ENCODE data around the gene FSIP1. TPM values are rescaled to one million over a fixed set of nuclear protein-coding genes. Genes with fewer than 3 reads are reported as not detected.

The FSIP1 gene
- total RNA-seq, 1 experiment from 2014 or later, result 0.61 TPM

DNA sequence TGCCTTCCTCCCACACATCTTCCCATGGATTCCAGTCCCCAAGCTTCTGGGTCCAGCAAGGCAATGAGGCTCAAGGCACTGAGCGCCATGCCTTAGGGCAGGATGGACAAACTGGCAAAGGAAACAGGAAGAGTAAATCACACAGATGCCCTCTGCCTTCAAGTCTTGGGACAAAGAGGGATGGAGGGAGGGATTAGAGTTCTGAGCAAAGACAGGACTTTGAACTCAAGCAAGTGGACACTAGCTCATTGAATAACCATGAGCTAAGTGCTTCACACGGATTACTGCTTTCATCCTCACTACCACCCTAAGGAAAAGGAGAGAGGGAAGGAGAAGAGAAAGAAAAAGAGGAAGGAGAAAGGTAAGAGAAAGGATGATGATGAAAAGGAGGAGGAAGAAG is 209.4 kb downstream of the FSIP1 start:
- no peaks in the 10 kb centered on the region for H3K4me1 Mint-ChIP-seq
- ATAC-seq (no peak), DNase-seq (ENCODE audit: low spot score) (no peak)
- ChIA-PET CTCF (interaction anchor here (1.2 kb wide), 1 partner anchor 17 kb away, joined by 4 read pairs; no protein-coding TSS in a partner anchor), POLR2A (no interaction called here)
- peaks cover 2% of the 10 kb centered on the region for H3K27me3 Mint-ChIP-seq (ENCODE audit: low read depth)
- TF ChIP-seq TEAD1 (CRISPR knock-in tag; IDR thresholded peaks at IDR 0.05) (no peak), GABPB1 (CRISPR knock-in tag; IDR thresholded peaks at IDR 0.05) (no peak)
- TF ChIP-seq, protein P1, sequence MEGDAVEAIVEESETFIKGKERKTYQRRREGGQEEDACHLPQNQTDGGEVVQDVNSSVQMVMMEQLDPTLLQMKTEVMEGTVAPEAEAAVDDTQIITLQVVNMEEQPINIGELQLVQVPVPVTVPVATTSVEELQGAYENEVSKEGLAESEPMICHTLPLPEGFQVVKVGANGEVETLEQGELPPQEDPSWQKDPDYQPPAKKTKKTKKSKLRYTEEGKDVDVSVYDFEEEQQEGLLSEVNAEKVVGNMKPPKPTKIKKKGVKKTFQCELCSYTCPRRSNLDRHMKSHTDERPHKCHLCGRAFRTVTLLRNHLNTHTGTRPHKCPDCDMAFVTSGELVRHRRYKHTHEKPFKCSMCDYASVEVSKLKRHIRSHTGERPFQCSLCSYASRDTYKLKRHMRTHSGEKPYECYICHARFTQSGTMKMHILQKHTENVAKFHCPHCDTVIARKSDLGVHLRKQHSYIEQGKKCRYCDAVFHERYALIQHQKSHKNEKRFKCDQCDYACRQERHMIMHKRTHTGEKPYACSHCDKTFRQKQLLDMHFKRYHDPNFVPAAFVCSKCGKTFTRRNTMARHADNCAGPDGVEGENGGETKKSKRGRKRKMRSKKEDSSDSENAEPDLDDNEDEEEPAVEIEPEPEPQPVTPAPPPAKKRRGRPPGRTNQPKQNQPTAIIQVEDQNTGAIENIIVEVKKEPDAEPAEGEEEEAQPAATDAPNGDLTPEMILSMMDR (IDR thresholded peaks at IDR 0.05), result no peak
- H3K4me3 Mint-ChIP-seq, result no peak overlapping the region
- H3K9me3 Mint-ChIP-seq, result peaks cover 5% of the 10 kb centered on the region; the same call in 1 of the 2 replicates
- no peaks in the 10 kb centered on the region for H3K36me3 Mint-ChIP-seq
- H3K27ac Mint-ChIP-seq, result no peak overlapping the region

DNA sequence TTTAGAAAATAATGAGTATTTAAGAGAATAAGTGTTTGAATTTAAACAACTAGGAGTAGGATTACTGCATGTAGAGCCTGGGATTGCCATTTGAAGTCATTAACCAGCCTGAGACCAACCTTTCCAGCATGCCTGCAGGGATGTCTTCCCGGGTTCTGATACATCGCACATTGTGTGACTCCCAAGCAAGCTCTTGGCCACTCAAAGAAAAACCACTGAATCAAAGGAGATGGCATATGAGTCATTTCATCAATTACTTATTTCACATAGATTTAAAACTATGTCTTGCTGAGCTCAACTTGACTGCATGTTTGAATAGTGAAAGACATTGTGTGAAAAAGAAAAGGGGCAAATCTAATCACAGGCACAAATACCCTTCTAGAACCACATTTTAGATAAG is 216.8 kb downstream of the FSIP1 start:
- peaks cover 5% of the 10 kb centered on the region; the same call in 1 of the 2 replicates for H3K9me3 Mint-ChIP-seq
- no peaks in the 10 kb centered on the region for H3K36me3 Mint-ChIP-seq
- H3K4me3 Mint-ChIP-seq, result no peak overlapping the region
- no peaks in the 10 kb centered on the region for H3K27me3 Mint-ChIP-seq (ENCODE audit: low read depth)
- no peak overlapping the region for H3K27ac Mint-ChIP-seq
- no peaks in the 10 kb centered on the region for H3K4me1 Mint-ChIP-seq
- CTCF ChIA-PET, result no interaction called here
- POLR2A ChIA-PET, result no interaction called here
- TF ChIP-seq KAT7 (CRISPR knock-in tag; IDR thresholded peaks at IDR 0.05; ENCODE audit: borderline replicate concordance) (no peak), SOX15 (CRISPR knock-in tag; IDR thresholded peaks at IDR 0.05) (no peak)
- ATAC-seq (no peak), DNase-seq (ENCODE audit: low spot score) (no peak)

DNA sequence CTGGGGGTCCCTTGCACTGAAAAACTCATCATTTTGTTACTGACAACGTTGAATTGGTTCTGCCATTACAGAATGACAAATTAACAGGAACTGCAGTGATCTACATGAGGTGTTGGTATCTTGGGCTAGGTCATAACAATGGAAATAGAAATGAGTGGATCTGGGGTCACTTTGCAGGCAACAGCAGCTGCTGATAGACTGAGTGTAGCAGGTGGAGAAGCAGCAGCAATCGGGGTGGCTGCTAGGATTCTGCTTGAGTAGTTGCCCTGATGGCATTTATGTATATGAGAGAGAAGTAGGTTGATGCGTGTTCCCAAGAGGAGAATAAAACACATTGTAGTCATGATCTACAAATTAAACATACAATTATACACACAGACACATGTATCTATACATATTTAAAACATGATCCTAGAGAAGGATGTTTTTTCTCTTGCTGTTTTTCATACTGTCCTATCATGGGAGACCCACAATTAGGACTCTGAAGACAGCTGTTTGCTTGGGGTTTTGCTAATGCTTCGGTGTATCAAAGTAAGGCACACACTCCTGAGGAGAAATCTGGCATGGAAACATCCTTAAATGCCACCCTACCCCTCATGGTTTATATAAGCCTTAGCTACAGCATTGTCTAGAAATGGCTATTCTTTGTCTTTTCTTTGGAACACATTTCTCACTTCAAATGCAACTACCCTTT is 217.5 kb downstream of the FSIP1 start:
- no peak overlapping the region for H3K4me3 Mint-ChIP-seq
- no peak overlapping the region for H3K27ac Mint-ChIP-seq
- peaks cover 5% of the 10 kb centered on the region; the same call in 1 of the 2 replicates for H3K9me3 Mint-ChIP-seq
- ATAC-seq, result no peak
- H3K4me1 Mint-ChIP-seq, result no peaks in the 10 kb centered on the region
- CTCF ChIA-PET, result no interaction called here
- TF ChIP-seq OVOL2 (CRISPR knock-in tag; IDR thresholded peaks at IDR 0.05; ENCODE audit: borderline replicate concordance), result no peak
- POLR2A ChIA-PET, result no interaction called here
- no peak for DNase-seq (ENCODE audit: low spot score)
- no peaks in the 10 kb centered on the region for H3K27me3 Mint-ChIP-seq (ENCODE audit: low read depth)
- H3K36me3 Mint-ChIP-seq, result no peaks in the 10 kb centered on the region

DNA sequence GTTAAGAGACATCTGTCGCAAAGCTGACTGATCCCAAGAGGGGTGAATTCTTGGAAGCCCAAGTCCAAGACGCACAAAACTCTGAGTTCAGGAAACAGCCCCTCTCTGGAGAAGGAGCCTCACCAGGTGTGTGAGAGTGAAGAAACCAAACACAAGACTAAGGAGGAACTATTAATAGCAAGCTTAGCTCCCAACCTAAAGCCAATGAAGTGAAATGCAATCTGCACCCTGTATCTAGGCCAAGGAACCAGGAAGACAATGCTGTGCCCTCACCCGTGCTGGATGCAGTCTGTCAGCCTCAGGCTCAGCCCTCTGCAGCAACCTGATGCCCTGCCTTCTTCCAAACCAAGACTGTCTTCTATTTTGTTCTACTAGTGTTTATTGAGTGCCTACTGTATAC is 224.2 kb downstream of the FSIP1 start:
- peaks cover 10% of the 10 kb centered on the region for H3K4me1 Mint-ChIP-seq
- no peaks in the 10 kb centered on the region for H3K27me3 Mint-ChIP-seq (ENCODE audit: low read depth)
- no peaks in the 10 kb centered on the region for H3K36me3 Mint-ChIP-seq
- DNase-seq (ENCODE audit: low spot score), result no peak
- TF ChIP-seq, protein P2, sequence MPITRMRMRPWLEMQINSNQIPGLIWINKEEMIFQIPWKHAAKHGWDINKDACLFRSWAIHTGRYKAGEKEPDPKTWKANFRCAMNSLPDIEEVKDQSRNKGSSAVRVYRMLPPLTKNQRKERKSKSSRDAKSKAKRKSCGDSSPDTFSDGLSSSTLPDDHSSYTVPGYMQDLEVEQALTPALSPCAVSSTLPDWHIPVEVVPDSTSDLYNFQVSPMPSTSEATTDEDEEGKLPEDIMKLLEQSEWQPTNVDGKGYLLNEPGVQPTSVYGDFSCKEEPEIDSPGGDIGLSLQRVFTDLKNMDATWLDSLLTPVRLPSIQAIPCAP (CRISPR knock-in tag; IDR thresholded peaks at IDR 0.05), result no peak
- TF ChIP-seq, protein P3, sequence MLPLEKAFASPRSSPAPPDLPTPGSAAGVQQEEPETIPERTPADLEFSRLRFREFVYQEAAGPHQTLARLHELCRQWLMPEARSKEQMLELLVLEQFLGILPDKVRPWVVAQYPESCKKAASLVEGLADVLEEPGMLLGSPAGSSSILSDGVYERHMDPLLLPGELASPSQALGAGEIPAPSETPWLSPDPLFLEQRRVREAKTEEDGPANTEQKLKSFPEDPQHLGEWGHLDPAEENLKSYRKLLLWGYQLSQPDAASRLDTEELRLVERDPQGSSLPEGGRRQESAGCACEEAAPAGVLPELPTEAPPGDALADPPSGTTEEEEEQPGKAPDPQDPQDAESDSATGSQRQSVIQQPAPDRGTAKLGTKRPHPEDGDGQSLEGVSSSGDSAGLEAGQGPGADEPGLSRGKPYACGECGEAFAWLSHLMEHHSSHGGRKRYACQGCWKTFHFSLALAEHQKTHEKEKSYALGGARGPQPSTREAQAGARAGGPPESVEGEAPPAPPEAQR (CRISPR knock-in tag; IDR thresholded peaks at IDR 0.05), result no peak
- TF ChIP-seq CBFB (CRISPR knock-in tag; IDR thresholded peaks at IDR 0.05; ENCODE audit: low read depth) (no peak), KAT7 (CRISPR knock-in tag; IDR thresholded peaks at IDR 0.05; ENCODE audit: borderline replicate concordance) (no peak), TEAD1 (CRISPR knock-in tag; IDR thresholded peaks at IDR 0.05) (no peak), GABPB1 (CRISPR knock-in tag; IDR thresholded peaks at IDR 0.05) (no peak), ZNF232 (CRISPR knock-in tag; IDR thresholded peaks at IDR 0.05) (no peak), NR1H2 (CRISPR knock-in tag; IDR thresholded peaks at IDR 0.05) (no peak)
- TF ChIP-seq, protein P4, sequence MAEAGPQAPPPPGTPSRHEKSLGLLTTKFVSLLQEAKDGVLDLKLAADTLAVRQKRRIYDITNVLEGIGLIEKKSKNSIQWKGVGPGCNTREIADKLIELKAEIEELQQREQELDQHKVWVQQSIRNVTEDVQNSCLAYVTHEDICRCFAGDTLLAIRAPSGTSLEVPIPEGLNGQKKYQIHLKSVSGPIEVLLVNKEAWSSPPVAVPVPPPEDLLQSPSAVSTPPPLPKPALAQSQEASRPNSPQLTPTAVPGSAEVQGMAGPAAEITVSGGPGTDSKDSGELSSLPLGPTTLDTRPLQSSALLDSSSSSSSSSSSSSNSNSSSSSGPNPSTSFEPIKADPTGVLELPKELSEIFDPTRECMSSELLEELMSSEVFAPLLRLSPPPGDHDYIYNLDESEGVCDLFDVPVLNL (CRISPR knock-in tag; IDR thresholded peaks at IDR 0.05; ENCODE audit: borderline replicate concordance, low read depth), result no peak
- TF ChIP-seq, protein P5, sequence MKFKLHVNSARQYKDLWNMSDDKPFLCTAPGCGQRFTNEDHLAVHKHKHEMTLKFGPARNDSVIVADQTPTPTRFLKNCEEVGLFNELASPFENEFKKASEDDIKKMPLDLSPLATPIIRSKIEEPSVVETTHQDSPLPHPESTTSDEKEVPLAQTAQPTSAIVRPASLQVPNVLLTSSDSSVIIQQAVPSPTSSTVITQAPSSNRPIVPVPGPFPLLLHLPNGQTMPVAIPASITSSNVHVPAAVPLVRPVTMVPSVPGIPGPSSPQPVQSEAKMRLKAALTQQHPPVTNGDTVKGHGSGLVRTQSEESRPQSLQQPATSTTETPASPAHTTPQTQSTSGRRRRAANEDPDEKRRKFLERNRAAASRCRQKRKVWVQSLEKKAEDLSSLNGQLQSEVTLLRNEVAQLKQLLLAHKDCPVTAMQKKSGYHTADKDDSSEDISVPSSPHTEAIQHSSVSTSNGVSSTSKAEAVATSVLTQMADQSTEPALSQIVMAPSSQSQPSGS (CRISPR knock-in tag; IDR thresholded peaks at IDR 0.05; ENCODE audit: borderline replicate concordance, low read depth), result no peak
- TF ChIP-seq, protein P6, sequence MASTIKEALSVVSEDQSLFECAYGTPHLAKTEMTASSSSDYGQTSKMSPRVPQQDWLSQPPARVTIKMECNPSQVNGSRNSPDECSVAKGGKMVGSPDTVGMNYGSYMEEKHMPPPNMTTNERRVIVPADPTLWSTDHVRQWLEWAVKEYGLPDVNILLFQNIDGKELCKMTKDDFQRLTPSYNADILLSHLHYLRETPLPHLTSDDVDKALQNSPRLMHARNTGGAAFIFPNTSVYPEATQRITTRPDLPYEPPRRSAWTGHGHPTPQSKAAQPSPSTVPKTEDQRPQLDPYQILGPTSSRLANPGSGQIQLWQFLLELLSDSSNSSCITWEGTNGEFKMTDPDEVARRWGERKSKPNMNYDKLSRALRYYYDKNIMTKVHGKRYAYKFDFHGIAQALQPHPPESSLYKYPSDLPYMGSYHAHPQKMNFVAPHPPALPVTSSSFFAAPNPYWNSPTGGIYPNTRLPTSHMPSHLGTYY (CRISPR knock-in tag; IDR thresholded peaks at IDR 0.05), result no peak
- H3K4me3 Mint-ChIP-seq, result no peak overlapping the region
- no peak for ATAC-seq
- no peaks in the 10 kb centered on the region for H3K9me3 Mint-ChIP-seq
- CTCF ChIA-PET, result no interaction called here
- POLR2A ChIA-PET, result no interaction called here
- no peak overlapping the region for H3K27ac Mint-ChIP-seq
